GM18498 (cell line): ENCODE measurements around the gene SLC30A1.
"Not testable (repeated sequence)": the region's sequence is repeated elsewhere in the genome, so short reads cannot be mapped to it uniquely, and the experiment has no call there.

ENCODE experiments used
- ATAC-seq: cut with Tn5 transposase; IDR thresholded peaks from one replicate; pipeline ENCODE4 v1.9.1; 2021; ENCODE audit warnings: mild to moderate bottlenecking, moderate library complexity; ENCODE audit not compliant: unreplicated experiment

Gene SLC30A1

GRCh38 chr1:211578640-211579439 lies at the start of gene SLC30A1:
SLC30A1 (minus strand) TSS chr1:211579161; CDS start chr1:211578612, 549 bp downstream.
- peak; percentile 86 for ATAC-seq

GRCh38 chr1:211628417-211628816 lies 49.5 kb upstream of the SLC30A1 start:
- no peak for ATAC-seq

- ATAC-seq, result no peak
Measured at GRCh38 chr1:211627259-211627658, 48.3 kb upstream of the SLC30A1 start.

GRCh38 chr1:211625866-211626265 lies 46.9 kb upstream of the SLC30A1 start:
- ATAC-seq, result not testable (repeated sequence)

GRCh38 chr1:211625040-211625439 lies 46.1 kb upstream of the SLC30A1 start:
- ATAC-seq, result no peak

- no peak for ATAC-seq
Measured at GRCh38 chr1:211623515-211623914, 44.6 kb upstream of the SLC30A1 start.

- no peak for ATAC-seq
Measured at GRCh38 chr1:211621447-211622198, 42.7 kb upstream of the SLC30A1 start.

- no peak for ATAC-seq
Measured at GRCh38 chr1:211620097-211620496, 41.1 kb upstream of the SLC30A1 start.

GRCh38 chr1:211619033-211619996 lies 40.4 kb upstream of the SLC30A1 start:
- ATAC-seq, result no peak

- no peak for ATAC-seq
Measured at GRCh38 chr1:211616965-211617297, 38.0 kb upstream of the SLC30A1 start.

GRCh38 chr1:211616231-211616964 lies 37.4 kb upstream of the SLC30A1 start:
- ATAC-seq, result no peak

- no peak for ATAC-seq
Measured at GRCh38 chr1:211614615-211615014, 35.7 kb upstream of the SLC30A1 start.

GRCh38 chr1:211613951-211614350 lies 35.0 kb upstream of the SLC30A1 start:
- no peak for ATAC-seq

GRCh38 chr1:211613108-211613947 lies 34.4 kb upstream of the SLC30A1 start:
- no peak for ATAC-seq

GRCh38 chr1:211612786-211613107 lies 33.8 kb upstream of the SLC30A1 start:
- no peak for ATAC-seq

GRCh38 chr1:211611818-211612217 lies 32.9 kb upstream of the SLC30A1 start:
- no peak for ATAC-seq

GRCh38 chr1:211610779-211611556 lies 32.0 kb upstream of the SLC30A1 start:
- no peak for ATAC-seq

- no peak for ATAC-seq
Measured at GRCh38 chr1:211609120-211610024, 30.4 kb upstream of the SLC30A1 start.
